Gastrocnemius medialis (tissue), 4 donors: ENCODE data around the gene KDM5B.

Source experiments
- CTCF ChIP-seq, 5 experiments: fragments of 450-650 bp in 3 of 5; fragments of 200-600 bp in 2 of 5; sonication (generic) in 2 of 5; IDR thresholded peaks in 4 of 5; conservative IDR thresholded peaks in 1 of 5; 1 replicate in 4 of 5; 2 replicates in 1 of 5; pipeline ENCODE4 v1.5.1; 2016 to 2019; ENCODE audit warnings: antibody characterized with exemption in 5 of 5, mild to moderate bottlenecking in 3 of 5, moderate library complexity in 3 of 5
- POLR2A ChIP-seq, 2 donors: fragments of 450-650 bp; IDR thresholded peaks; one replicate each; pipeline ENCODE4 v1.6.1; 2017; ENCODE audit warnings: antibody characterized with exemption in 2 of 2, mild to moderate bottlenecking in 2 of 2, moderate library complexity in 2 of 2

- no peak for TF ChIP-seq CTCF (IDR thresholded peaks at IDR 0.05 in 4 of 5, conservative IDR thresholded peaks at IDR 0.05 in 1 of 5)
- TF ChIP-seq POLR2A (IDR thresholded peaks at IDR 0.05), result no peak
Observed at GRCh38 chr1:202844259-202844658, 36.0 kb upstream of the KDM5B start.
